GM06990 (cell line): Measurements from ENCODE around the gene BLOC1S5.

Experiments used
- DNase-seq: peaks from one replicate; pipeline ENCODE4 v3.0.0-alpha.2; 2011; ENCODE audit not compliant: insufficient read length; ENCODE audit errors: extremely low read depth
- H3K27me3 ChIP-seq: replicated peaks from 2 replicates; pipeline ENCODE4 v1.6.0; 2011; ENCODE audit warnings: low read length; ENCODE audit not compliant: control insufficient read depth, insufficient read depth
- H3K36me3 ChIP-seq: 2 replicates; pipeline ENCODE4 v1.5.1; 2011; ENCODE audit warnings: low read length; ENCODE audit not compliant: control insufficient read depth, insufficient read depth
- H3K4me3 ChIP-seq: replicated peaks from 2 replicates; pipeline ENCODE4 v1.5.1; 2011; ENCODE audit warnings: low read depth, mild to moderate bottlenecking, control low read depth, low read length
- TF ChIP-seq, protein P1 (sequence below): IDR thresholded peaks from 2 replicates; pipeline ENCODE4 v1.5.1; 2011; ENCODE audit warnings: low read length, control low read depth, mild to moderate bottlenecking, inconsistent platforms; ENCODE audit not compliant: insufficient read depth, poor library complexity, severe bottlenecking

BLOC1S5 gene

DNA sequence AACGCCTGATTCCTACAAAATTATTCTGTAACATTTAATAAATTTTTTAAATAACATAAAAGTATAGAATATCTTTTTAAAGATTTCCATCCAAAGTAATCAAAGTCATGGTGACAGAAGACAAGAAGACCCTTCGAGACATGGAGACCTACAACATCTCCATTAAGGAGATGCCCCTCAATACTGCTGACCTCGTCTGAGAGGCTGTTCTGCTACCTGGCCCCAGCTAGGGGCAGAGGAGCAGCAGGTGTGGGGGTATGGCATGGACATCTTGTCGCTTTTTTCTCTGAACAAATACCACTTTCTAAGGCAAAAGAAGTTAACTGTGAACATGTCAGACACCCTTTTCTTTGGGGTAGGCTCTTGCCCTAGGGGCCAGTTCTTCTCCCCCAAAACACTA is 44.1 kb downstream of the BLOC1S5 start:
- no peak for DNase-seq
- Histone ChIP-seq H3K36me3 (no peaks in the 10 kb centered on the region), H3K4me3 (no peak overlapping the region), H3K27me3 (no peaks in the 10 kb centered on the region)
- TF ChIP-seq, protein P1, sequence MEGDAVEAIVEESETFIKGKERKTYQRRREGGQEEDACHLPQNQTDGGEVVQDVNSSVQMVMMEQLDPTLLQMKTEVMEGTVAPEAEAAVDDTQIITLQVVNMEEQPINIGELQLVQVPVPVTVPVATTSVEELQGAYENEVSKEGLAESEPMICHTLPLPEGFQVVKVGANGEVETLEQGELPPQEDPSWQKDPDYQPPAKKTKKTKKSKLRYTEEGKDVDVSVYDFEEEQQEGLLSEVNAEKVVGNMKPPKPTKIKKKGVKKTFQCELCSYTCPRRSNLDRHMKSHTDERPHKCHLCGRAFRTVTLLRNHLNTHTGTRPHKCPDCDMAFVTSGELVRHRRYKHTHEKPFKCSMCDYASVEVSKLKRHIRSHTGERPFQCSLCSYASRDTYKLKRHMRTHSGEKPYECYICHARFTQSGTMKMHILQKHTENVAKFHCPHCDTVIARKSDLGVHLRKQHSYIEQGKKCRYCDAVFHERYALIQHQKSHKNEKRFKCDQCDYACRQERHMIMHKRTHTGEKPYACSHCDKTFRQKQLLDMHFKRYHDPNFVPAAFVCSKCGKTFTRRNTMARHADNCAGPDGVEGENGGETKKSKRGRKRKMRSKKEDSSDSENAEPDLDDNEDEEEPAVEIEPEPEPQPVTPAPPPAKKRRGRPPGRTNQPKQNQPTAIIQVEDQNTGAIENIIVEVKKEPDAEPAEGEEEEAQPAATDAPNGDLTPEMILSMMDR, result no peak

DNA sequence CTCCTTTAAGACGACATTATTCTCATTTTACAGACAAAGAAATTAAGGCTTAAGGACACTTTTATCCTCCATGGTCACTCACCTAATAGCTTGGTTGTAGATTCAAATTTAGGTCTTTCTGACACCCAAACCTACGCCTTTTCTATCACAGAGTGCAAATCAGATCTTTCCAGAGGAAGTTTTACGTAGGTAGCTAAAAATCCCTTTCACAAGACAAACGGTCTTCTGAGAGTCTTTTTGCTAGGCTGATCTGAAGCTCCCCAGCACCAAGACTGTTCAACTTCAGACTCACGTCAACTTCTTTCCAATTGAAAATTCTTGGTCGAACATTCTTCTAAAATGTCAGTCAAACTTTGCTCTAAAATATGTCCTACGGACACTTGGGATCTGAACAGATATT is 46.5 kb downstream of the BLOC1S5 start:
- DNase-seq, result no peak
- no peaks in the 10 kb centered on the region for H3K27me3 ChIP-seq
- H3K4me3 ChIP-seq, result peak overlapping the region; percentile 52
- H3K36me3 ChIP-seq, result no peaks in the 10 kb centered on the region
- TF ChIP-seq, protein P1, result no peak

DNA sequence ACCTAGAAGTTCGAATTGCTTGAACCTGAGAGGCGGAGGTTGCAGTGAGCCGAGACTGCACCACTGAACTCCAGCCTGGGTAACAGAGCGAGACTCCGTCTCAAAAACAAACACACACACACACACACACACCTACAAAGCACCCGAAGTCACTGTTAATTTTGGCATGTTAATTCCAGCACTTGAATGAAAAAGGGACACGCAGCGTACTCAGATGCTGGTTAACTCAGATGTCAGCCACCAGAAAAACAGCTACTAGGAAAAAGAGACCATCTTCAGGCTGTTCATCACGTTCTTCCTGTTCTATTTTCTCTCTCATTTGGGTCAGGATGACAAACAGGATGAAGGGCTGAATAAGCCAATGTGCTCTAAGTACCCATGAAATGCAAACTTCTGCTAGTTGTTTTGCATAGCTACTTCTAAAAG is 46.9 kb downstream of the BLOC1S5 start:
- Histone ChIP-seq H3K36me3 (no peaks in the 10 kb centered on the region), H3K4me3 (peak overlapping the region; percentile 52), H3K27me3 (no peaks in the 10 kb centered on the region)
- TF ChIP-seq, protein P1, result no peak
- DNase-seq, result peak; percentile 27

DNA sequence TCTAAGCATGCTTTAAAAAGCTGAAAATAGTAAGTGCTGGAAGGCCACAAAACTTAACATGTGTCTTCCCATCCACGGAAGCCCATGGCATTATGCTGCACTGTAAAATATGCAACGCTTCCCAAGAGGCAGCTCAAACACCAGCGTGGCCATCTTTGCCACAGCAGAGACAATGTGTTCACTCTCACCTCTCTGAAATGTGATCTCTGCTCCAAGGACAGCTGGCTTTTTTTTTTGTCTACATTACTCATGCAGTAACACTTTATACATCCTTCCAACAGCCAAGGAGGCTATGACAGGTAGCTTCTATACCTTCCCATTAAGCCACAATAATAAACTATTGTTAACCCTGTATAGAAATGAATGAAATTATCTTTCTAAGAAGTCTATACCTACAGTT is 49.2 kb downstream of the BLOC1S5 start:
- Histone ChIP-seq H3K4me3 (no peak overlapping the region), H3K36me3 (no peaks in the 10 kb centered on the region), H3K27me3 (no peaks in the 10 kb centered on the region)
- TF ChIP-seq, protein P1, result no peak
- no peak for DNase-seq

DNA sequence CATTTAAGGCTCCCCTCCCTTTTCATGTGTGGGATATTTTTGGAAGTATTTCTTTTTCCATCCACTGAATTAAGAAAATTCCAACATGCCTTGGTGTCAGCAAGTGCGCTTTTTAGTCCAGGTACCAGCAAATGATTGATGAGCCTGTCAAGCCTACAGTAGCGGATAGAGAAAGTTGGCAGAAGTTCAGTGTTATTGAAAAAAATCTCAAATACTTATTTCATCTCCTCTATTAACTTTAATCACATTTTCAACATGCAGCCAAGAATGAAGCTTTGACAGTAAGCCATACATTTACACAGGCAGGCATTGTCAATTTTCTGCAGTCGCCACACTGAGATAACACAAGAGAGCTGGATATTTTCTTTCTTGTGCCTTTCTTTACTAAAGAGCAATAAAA is 50.4 kb downstream of the BLOC1S5 start:
- Histone ChIP-seq H3K36me3 (no peaks in the 10 kb centered on the region), H3K4me3 (no peak overlapping the region), H3K27me3 (no peaks in the 10 kb centered on the region)
- TF ChIP-seq, protein P1, result no peak
- no peak for DNase-seq

DNA sequence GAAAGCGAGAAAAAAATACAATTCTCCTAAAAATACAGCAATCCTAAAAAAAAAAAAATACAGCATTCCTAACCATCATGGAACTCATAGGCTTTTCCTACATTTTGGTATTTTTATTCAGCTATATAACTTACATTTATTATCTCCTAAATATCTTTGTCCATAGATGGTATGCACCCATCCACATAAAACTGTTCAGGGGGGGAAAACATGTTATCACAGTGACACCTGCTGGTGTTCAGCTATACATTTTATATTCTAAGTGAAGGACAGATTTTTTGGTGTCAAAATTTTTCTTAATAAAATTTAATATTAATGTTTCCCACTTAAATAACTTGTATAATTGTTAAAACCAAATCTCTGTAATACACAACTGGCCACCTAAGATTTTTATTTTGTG is 58.0 kb downstream of the BLOC1S5 start:
- no peak overlapping the region for H3K4me3 ChIP-seq
- no peaks in the 10 kb centered on the region for H3K27me3 ChIP-seq
- no peak for DNase-seq
- TF ChIP-seq, protein P1, result peak; percentile 41
- H3K36me3 ChIP-seq, result no peaks in the 10 kb centered on the region
